HCT116 (cell line): ENCODE measurements around the gene LRRC4C.

ENCODE experiments used
- CEBPB ChIP-seq: IDR thresholded peaks from 2 replicates; pipeline ENCODE4 v1.6.1; 2012; ENCODE audit warnings: low read depth
- EZH2 ChIP-seq: fragments of 200-600 bp; sonication (generic); IDR thresholded peaks from 2 replicates; pipeline ENCODE4 v1.6.1; 2017; ENCODE audit warnings: antibody characterized with exemption, mixed run types
- JUND ChIP-seq: IDR thresholded peaks from 2 replicates; pipeline ENCODE4 v1.6.1; 2012
- POLR2A ChIP-seq: IDR thresholded peaks from 2 replicates; pipeline ENCODE4 v1.7.0; 2011; ENCODE audit warnings: borderline replicate concordance; ENCODE audit not compliant: insufficient read depth, insufficient read length; ENCODE audit errors: extremely low read depth
- SIN3A ChIP-seq: IDR thresholded peaks from 2 replicates; pipeline ENCODE4 v1.6.1; 2012; ENCODE audit warnings: low read depth
- SP1 ChIP-seq: IDR thresholded peaks from 2 replicates; pipeline ENCODE4 v1.6.1; 2012; ENCODE audit warnings: low read depth
- YY1 ChIP-seq: IDR thresholded peaks from 2 replicates; pipeline ENCODE4 v1.6.1; 2011; ENCODE audit warnings: low read length, low read depth, moderate library complexity, mild to moderate bottlenecking; ENCODE audit not compliant: insufficient replicate concordance; ENCODE audit errors: extremely low read depth
- TF ChIP-seq, protein P1 (sequence below), 3 experiments: fragments of 200-600 bp in 1 of 3; sonication (generic) in 1 of 3; IDR thresholded peaks in 2 of 3; conservative IDR thresholded peaks in 1 of 3; 2 replicates each; pipeline ENCODE4 v1.5.1; 2012 to 2017; ENCODE audit warnings: low read depth in 2 of 3, low read length in 2 of 3, antibody characterized with exemption in 1 of 3, borderline replicate concordance in 1 of 3, control low read depth in 1 of 3, mild to moderate bottlenecking in 1 of 3, mixed read lengths in 1 of 3, mixed run types in 1 of 3, moderate library complexity in 1 of 3; ENCODE audit not compliant: insufficient read depth in 1 of 3
- TF ChIP-seq, protein P2 (sequence below): IDR thresholded peaks from 2 replicates; pipeline ENCODE4 v1.6.1; 2012
- TF ChIP-seq, protein P3 (sequence below): IDR thresholded peaks from 2 replicates; pipeline ENCODE4 v1.6.1; 2012; ENCODE audit warnings: low read depth
- TF ChIP-seq, protein P4 (sequence below): IDR thresholded peaks from 2 replicates; pipeline ENCODE4 v1.6.1; 2011; ENCODE audit warnings: mild to moderate bottlenecking, low read length, moderate library complexity; ENCODE audit not compliant: insufficient replicate concordance; ENCODE audit errors: extremely low read depth

DNA sequence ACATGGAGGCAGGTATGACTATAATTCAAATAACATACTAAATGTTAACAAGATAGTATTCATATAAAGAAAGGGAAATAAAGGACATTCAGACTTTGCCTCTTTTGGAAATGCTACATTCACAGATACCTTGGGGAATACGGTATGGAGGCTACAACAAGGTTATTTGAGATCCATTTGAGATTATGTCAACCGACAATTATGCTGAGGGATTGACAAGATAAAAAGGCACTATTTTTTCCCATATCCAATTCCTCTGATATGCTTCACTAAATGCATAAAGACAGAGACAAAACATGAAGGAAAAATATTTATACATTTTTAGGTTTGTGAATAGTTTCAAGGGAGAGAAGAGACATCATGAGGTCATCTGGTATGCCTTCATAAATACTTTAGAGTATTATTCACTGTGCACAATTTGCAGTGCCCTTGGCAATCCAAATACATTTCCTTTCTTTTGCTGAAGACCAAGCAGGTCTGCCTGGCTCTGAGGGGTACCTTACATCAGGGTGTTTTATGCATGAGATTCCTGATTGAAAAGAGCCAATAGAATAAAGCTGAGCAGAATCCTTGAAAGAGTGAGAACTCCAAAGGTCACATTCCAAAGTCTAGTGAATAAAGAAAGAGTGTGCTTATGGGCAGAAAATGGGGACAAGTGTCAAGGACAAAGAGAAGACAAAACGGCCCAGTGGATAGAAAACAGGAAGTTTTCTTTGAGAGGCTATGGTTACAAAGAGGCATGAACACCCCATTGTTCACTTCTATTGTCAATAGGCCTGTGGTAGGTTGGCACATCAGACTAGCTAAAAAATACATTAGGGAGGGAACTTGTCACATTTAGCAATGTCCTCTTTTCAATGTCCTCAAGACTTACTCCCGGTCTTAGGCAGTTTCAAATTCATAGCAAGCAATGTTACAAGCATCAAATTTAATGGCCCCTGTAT lies 455.8 kb downstream of the LRRC4C start:
- TF ChIP-seq POLR2A, result no peak
- no peak for TF ChIP-seq EZH2
- TF ChIP-seq, protein P1, sequence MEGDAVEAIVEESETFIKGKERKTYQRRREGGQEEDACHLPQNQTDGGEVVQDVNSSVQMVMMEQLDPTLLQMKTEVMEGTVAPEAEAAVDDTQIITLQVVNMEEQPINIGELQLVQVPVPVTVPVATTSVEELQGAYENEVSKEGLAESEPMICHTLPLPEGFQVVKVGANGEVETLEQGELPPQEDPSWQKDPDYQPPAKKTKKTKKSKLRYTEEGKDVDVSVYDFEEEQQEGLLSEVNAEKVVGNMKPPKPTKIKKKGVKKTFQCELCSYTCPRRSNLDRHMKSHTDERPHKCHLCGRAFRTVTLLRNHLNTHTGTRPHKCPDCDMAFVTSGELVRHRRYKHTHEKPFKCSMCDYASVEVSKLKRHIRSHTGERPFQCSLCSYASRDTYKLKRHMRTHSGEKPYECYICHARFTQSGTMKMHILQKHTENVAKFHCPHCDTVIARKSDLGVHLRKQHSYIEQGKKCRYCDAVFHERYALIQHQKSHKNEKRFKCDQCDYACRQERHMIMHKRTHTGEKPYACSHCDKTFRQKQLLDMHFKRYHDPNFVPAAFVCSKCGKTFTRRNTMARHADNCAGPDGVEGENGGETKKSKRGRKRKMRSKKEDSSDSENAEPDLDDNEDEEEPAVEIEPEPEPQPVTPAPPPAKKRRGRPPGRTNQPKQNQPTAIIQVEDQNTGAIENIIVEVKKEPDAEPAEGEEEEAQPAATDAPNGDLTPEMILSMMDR (IDR thresholded peaks at IDR 0.05 in 2 of 3, conservative IDR thresholded peaks at IDR 0.05 in 1 of 3; ENCODE audit: borderline replicate concordance in 1 of 3, insufficient read depth in 1 of 3, low read depth in 2 of 3, low read length in 2 of 3), result no peak
- no peak for TF ChIP-seq CEBPB
- TF ChIP-seq, protein P2, sequence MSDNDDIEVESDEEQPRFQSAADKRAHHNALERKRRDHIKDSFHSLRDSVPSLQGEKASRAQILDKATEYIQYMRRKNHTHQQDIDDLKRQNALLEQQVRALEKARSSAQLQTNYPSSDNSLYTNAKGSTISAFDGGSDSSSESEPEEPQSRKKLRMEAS, result no peak
- no peak for TF ChIP-seq YY1
- TF ChIP-seq, protein P3, sequence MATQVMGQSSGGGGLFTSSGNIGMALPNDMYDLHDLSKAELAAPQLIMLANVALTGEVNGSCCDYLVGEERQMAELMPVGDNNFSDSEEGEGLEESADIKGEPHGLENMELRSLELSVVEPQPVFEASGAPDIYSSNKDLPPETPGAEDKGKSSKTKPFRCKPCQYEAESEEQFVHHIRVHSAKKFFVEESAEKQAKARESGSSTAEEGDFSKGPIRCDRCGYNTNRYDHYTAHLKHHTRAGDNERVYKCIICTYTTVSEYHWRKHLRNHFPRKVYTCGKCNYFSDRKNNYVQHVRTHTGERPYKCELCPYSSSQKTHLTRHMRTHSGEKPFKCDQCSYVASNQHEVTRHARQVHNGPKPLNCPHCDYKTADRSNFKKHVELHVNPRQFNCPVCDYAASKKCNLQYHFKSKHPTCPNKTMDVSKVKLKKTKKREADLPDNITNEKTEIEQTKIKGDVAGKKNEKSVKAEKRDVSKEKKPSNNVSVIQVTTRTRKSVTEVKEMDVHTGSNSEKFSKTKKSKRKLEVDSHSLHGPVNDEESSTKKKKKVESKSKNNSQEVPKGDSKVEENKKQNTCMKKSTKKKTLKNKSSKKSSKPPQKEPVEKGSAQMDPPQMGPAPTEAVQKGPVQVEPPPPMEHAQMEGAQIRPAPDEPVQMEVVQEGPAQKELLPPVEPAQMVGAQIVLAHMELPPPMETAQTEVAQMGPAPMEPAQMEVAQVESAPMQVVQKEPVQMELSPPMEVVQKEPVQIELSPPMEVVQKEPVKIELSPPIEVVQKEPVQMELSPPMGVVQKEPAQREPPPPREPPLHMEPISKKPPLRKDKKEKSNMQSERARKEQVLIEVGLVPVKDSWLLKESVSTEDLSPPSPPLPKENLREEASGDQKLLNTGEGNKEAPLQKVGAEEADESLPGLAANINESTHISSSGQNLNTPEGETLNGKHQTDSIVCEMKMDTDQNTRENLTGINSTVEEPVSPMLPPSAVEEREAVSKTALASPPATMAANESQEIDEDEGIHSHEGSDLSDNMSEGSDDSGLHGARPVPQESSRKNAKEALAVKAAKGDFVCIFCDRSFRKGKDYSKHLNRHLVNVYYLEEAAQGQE, result no peak
- TF ChIP-seq SP1, result no peak
- no peak for TF ChIP-seq JUND
- TF ChIP-seq, protein P4, sequence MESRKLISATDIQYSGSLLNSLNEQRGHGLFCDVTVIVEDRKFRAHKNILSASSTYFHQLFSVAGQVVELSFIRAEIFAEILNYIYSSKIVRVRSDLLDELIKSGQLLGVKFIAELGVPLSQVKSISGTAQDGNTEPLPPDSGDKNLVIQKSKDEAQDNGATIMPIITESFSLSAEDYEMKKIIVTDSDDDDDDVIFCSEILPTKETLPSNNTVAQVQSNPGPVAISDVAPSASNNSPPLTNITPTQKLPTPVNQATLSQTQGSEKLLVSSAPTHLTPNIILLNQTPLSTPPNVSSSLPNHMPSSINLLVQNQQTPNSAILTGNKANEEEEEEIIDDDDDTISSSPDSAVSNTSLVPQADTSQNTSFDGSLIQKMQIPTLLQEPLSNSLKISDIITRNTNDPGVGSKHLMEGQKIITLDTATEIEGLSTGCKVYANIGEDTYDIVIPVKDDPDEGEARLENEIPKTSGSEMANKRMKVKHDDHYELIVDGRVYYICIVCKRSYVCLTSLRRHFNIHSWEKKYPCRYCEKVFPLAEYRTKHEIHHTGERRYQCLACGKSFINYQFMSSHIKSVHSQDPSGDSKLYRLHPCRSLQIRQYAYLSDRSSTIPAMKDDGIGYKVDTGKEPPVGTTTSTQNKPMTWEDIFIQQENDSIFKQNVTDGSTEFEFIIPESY, result no peak
- TF ChIP-seq SIN3A, result no peak
